Erythroblast (primary cell): Measurements from ENCODE around the gene GPS1.

ENCODE experiments used
- DNase-seq, 2 experiments: peaks; one replicate each; lab custom pipeline; 2025; lab: John Stamatoyannopoulos, UW
- GATA1 ChIP-seq: IDR thresholded peaks from 2 replicates; pipeline ENCODE4 v1.6.1; 2011; ENCODE audit warnings: low read depth, mild to moderate bottlenecking, control low read depth, low read length, moderate library complexity
- POLR2A ChIP-seq: IDR thresholded peaks from 2 replicates; pipeline ENCODE4 v1.6.1; 2011; ENCODE audit warnings: mild to moderate bottlenecking, low read length

The GPS1 gene

DNA sequence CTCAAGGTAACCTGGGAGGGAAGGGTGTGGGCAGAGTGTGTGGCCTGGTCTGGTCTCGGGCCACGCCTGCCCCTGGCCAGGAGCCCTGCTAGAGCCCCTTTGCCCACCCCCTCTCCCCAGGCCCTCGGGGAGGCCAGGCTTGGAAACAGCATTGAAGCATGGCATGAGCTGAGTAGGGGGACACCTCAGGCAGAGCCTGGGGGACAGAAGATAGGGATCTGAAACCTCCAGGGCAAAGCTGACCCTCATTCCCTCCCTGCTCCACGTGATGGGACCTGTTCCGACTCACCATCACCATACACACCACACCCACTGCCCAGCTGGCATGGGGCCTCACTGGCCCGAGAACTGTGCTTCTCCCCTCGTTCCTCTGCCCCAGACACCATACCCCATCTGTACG, 2.6 kb upstream of the GPS1 start:
- no peak for TF ChIP-seq GATA1
- no peak for TF ChIP-seq POLR2A
- DNase-seq = no peak

DNA sequence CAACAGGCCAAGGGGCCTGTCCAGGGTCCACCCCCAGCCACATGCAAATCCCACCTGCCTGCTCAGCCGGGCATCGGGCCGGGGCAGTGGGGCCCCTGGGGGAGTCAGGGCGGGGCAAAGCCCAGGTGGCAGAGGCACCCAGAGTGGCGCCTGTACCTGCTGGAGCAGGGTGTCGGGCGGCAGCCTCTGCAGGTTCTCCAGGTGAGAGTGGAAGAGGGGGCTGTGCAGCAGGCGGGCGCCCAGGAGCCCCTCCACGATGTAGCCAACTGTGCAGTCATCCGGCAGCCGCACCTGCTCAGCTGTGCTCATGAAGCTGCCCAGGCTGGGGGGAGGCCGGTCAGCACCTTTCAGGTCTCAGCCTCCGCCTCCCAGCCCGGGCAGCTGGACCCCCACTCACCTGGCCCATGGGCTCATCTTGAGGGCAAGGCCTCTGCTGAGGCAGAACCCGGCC, 2.2 kb upstream of the GPS1 start:
- TF ChIP-seq POLR2A = no peak
- TF ChIP-seq GATA1 = no peak
- DNase-seq = no peak

DNA sequence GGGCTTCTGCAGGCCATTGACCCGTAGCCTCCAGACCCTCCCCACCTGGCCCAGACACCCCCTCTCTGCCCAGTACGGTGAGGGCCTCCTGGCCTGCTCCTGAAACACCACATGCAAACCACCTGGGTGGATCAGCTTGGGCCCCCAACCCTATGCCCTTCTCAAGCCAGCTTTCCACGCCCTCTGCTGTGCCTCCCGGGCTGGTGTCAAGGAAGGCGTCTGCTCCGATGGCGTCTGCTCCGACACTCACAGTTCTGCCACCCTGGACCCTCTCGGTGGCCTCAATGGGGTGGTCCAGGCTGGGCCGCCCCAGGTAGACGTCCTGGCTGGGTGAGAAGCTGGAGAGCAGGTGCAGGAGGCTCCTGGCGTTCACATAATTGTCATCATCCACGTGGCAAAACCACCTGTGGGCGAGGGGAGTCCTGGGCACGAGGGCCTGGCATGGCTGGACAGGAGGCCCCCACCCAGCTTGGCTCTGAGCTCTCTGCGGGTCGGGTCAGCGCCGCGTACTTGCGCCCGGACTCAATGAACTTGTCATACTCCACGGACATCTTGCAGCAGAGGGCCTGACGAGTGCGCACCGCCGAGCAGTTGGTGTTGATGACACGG, 1.4 kb upstream of the GPS1 start:
- no peak for TF ChIP-seq GATA1
- no peak for TF ChIP-seq POLR2A
- no peak for DNase-seq

DNA sequence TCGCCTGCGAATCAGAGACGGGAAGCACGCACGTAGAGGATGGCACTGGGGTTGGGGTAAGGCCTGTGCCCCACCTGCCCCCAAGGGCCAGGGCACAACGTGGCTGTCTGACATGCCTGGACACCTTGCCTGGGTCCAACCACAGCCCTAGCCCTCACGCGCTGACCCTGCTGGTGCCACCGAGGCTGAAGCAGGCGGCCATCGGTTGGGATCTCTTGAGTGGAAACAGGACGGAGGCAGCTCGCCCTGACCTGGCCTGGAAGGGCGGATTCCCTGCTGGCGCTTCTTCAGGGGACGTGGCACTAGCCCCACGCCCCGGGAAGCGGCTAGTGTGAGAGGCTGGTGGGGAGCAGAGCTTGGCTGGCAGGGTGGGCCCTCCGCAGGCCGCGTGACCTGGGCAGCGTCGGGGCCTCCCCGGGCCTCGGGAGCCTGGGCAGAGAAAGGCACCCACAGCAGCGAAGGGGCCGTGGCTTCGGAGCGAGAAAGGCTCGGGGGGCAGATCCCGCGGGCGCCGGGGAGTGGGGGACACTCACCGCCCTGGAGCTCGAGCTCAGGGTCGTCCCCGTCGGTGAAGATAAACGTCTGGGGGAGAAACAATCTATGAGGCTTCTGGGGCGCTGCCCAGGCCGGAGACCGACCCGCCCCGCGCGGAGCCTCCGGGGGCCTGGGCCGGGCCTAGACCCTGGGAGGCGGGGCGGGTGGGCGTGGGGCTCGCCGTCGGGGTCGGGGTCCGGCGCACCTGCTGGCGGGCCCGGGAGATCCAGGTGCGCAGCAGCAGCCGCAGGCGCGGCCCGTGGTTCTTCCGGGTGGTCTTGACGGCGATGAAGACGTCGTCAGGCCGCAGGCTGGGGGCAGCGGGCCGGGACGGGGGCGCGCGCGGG, 697 bp upstream of the GPS1 start:
- DNase-seq = peak; percentile 49 to 50
- no peak for TF ChIP-seq GATA1
- no peak for TF ChIP-seq POLR2A

DNA sequence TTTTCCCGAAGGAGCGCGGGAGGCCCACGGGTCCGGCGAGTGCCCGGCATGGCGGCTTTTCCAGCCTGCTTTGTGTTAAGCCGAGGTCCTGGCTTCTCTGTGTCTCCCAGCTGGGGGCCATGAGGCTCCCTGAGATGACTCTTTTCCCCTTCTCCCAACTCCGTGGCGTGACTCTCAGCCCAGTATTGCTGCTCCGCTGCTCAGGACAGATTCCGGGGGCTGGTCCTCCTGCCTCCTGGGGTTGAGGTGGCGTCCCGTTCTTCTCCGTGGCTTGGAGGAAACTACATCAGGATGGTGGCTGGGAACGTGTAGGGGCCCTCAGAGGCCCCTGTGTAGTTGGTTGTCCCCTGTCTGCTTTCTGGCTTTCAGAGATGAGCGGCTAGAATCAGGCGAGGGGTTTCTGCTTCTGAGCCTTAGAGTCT, 951 bp downstream of the GPS1 start:
- no peak for DNase-seq
- TF ChIP-seq GATA1 (no peak), POLR2A (no peak)

DNA sequence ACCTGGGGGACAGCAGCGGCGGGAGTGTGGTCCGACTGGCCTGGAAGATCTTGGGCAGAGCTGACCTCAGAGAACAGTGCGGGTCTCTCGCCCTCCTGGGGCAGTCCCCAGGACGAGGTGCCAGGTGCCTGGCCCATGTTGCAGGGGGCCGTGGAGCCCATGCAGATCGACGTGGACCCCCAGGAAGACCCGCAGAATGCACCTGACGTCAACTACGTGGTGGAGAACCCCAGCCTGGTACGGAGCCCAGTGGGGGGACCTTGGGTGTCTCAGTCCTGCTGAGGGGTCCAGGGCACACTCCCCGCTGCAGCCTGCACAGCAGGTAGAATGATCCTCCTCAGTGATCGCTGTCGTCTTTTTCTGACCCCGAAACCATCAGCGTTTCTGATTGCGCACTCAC, 1.4 kb downstream of the GPS1 start:
- DNase-seq = no peak
- TF ChIP-seq GATA1 (no peak), POLR2A (no peak)

DNA sequence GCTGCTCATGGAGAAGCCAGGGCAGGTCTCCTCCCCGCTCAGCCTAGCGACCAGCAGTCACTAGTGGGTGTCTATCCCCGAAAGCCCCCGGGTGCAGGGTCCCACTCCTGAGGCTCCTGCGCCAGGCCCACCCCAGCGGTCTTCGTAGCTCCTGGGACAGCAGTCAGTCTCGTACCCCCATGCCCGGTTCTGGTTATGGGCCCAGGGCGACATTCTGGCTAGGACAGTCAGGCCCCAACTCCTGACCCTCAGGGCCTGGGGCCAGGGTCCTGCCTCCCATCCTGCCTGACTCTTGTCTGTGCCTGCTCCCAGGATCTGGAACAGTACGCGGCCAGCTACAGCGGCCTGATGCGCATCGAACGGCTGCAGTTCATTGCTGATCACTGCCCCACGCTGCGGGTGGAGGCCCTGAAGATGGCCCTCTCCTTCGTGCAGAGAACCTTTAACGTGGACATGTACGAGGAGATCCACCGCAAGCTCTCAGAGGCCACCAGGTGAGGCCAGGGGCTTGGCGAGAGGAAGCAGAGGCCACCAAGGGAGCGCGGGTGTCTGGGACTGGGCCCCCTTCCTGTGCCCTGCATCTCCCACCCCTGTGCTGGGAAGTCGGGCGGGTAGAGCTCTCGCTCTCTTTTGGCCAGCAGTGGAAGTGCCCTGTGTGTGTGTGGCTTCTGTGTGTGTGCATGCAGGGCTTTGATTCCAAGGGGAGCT, 2.0 kb downstream of the GPS1 start:
- no peak for TF ChIP-seq POLR2A
- no peak for DNase-seq

DNA sequence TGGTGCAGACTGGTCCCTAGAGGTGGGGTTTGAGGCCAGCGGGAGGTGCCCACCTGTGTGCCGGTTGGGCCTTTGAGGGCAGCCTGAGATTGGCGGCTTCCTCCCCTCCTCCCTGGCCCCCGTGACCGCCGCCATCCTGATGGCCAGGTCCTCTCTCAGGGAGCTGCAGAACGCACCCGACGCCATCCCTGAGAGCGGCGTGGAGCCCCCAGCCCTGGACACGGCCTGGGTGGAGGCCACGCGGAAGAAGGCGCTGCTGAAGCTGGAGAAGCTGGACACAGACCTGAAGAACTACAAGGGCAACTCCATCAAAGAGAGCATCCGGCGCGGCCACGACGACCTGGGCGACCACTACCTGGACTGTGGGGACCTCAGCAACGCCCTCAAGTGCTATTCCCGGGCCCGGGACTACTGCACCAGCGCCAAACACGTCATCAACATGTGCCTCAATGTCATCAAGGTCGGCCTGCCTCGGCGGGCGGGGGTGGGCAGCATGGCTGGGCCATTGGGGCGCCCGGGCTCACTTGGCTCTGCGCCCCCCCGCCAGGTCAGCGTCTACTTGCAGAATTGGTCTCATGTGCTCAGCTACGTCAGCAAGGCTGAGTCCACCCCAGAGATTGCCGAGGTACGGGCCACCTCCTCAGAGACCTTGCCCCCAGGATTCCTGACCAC, 2.8 kb downstream of the GPS1 start:
- TF ChIP-seq POLR2A (no peak), GATA1 (no peak)
- no peak for DNase-seq

DNA sequence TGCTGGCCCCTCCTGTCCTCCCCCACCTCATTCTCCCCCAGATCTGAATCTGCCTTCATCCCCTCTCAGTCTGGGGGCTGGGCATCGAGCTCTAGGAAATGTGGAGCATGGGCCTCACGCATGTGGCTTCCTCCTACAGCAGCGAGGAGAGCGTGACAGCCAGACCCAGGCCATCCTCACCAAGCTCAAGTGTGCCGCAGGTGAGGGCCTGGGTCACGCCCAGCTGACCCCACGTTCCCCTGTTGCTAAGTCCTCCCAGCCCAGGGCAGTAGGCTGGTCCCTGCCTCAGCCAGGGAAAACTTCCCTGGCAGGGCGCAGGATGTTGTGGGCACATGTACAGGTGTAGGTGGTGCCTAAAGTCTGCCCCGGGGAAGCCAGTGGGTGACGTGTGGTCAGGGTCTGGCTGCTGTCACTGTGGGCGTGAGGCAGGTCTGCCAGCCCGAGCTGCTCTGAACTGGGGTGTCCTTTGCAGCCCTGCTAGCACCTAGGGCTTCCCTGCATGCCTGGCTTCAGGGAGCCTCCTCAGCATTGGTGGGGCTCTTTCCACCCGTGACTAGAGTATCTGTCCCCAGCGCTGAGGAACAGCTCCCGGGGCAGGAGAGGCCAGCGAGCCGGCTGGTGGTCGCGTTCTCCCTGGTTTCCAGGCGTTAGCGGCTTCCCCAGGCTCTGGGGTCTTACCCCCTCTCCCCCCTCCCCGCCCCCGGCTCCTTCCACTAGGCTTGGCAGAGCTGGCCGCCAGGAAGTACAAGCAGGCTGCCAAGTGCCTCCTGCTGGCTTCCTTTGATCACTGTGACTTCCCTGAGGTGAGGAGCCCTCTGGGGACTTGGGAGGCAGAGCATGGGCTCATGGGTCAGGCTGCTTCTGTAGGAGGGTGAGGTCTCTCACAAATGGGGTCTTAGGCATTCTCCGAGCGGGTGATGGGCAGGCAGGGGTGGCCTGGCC, 3.6 kb downstream of the GPS1 start:
- TF ChIP-seq POLR2A = no peak
- TF ChIP-seq GATA1 = no peak
- no peak for DNase-seq

DNA sequence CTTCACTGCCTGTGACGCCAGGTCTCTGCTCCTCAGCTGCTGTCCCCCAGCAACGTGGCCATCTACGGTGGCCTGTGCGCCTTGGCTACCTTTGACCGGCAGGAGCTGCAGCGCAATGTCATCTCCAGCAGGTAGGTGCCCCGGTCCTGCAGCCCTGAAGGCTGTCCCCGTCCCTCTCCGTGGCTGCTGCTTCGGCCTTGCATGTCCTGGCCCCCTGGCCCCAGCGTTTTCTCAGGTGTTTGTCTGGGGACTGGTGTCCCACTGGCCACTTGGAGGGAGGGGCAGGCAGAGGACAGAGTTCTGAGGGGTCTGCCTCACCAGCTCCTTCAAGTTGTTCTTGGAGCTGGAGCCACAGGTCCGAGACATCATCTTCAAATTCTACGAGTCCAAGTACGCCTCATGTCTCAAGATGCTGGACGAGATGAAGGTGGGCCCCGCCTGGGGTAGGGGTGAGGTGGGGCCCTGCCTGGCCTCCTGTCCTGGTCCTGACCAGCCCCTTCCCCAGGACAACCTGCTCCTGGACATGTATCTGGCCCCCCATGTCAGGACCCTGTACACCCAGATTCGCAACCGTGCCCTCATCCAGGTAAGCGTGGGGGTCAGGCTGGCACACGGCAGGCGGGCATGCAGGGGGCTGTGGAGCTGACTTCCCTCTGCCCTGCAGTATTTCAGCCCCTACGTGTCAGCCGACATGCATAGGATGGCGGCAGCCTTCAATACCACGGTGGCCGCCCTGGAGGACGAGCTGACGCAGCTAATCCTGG, 4.4 kb downstream of the GPS1 start:
- no peak for TF ChIP-seq GATA1
- TF ChIP-seq POLR2A = no peak
- DNase-seq = no peak

DNA sequence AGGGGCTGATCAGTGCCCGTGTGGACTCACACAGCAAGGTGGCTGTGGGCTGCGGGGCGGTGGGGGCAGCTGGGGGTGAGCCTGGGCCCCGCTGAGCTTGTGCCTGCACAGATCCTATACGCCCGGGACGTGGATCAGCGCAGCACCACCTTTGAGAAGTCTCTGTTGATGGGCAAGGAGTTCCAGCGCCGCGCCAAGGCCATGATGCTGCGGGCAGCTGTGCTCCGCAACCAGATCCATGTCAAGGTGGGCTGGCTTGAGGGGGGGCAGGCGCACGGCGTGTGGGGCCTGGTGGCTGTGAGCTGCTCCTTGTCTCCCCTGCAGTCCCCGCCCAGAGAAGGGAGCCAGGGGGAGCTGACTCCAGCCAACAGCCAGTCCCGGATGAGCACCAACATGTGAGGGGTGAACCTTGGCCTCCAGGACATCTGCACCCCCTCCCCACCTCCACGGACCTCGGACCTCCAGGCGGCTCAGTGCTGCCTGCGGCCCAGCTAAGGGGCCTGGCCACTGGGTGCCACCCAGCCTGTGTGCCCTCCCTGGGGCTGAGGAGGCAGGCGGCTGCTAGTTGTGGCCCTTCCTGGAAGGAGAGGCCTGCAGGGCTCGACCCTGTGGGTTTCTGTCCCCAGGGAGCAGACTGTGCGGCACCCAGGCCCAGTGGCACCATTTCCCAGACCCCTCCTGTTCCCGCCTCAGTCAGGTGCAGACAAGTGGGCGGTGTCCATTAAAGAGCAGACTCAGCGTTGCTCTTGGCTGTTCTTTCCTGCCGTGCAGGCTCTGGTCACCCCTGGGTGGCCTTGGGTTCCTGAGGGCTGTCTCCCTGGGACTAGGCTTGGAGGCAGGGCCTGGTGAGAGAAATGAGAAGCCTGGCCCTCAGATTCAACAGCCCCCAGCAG, 5.3 kb downstream of the GPS1 start:
- no peak for TF ChIP-seq GATA1
- TF ChIP-seq POLR2A = no peak
- DNase-seq = no peak
